HG03432 (cell line): ENCODE data around the gene CCND1.
A peak's percentile ranks its signal among the peaks of the same experiment; 100 is the strongest.

Experiments
- ATAC-seq: cut with Tn5 transposase; IDR thresholded peaks from one replicate; pipeline ENCODE4 v1.9.1; 2021; ENCODE audit warnings: mild to moderate bottlenecking, moderate library complexity; ENCODE audit not compliant: unreplicated experiment

CCND1 gene

DNA sequence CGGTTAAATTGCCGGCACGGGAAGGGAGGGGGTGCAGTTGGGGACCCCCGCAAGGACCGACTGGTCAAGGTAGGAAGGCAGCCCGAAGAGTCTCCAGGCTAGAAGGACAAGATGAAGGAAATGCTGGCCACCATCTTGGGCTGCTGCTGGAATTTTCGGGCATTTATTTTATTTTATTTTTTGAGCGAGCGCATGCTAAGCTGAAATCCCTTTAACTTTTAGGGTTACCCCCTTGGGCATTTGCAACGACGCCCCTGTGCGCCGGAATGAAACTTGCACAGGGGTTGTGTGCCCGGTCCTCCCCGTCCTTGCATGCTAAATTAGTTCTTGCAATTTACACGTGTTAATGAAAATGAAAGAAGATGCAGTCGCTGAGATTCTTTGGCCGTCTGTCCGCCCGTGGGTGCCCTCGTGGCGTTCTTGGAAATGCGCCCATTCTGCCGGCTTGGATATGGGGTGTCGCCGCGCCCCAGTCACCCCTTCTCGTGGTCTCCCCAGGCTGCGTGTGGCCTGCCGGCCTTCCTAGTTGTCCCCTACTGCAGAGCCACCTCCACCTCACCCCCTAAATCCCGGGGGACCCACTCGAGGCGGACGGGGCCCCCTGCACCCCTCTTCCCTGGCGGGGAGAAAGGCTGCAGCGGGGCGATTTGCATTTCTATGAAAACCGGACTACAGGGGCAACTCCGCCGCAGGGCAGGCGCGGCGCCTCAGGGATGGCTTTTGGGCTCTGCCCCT lies 529 bp upstream of the CCND1 start:
- ATAC-seq: no peak

DNA sequence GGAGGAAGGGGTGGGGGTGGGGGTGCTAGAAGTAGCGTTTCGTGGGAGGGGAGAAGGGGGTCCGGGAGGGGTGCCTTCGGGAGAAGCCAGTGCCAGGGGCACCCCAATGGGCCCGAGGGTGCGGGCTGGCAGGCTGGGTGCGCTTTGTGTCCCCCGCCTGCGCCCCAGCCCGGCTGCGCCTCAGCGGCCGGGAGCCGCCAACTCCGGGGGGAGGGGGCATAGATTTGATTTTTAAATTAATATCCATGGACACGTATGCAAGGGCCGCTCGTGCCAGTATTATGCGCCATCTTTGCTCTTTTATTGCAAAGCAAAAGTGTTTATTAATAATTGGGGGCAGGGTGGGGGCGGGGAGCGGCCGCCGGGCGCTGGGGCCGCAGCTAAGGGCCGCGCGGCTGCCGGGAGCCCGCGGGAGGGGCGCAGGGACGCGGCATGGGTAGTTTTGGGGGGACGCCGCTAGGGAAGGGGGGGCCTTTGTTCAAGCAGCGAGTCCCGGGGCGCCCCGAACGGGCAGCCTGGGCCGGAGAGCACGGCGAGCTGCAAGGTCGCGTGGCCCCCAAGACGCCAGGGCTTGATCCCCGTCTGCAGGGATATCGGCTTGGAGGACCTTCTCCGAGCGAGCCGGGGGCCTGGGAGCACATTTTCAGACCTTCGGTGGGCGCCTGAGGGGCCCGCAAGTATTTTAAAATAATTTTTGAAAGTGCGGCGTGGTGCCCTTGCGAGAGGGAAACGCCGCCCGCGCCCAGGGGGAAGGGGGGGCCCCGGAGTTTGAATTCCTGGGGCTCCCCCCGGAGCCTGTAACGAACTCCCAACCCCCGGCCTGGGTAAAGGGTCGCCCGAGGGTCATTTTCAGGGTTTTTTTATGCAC lies 959 bp downstream of the CCND1 start:
- no peak for ATAC-seq

DNA sequence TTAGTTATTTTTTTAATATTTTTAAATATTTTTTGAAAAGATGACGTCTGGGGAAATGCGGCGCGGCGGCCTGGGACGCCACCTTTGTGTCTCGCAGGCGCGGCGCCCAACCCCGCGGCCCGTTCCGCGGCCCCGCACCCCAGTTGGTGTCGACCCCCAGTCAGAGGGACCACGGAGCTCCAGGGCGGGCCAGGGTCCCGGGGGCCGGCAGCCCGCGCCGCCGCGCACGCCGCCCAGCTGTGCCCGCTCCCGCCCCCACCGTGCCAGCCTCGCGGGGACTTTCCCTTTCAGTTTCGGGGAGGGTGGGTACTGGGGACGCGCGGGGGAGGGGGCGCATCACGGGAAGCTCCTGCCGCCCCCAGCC lies 1.6 kb downstream of the CCND1 start:
- peak; percentile 23 for ATAC-seq

DNA sequence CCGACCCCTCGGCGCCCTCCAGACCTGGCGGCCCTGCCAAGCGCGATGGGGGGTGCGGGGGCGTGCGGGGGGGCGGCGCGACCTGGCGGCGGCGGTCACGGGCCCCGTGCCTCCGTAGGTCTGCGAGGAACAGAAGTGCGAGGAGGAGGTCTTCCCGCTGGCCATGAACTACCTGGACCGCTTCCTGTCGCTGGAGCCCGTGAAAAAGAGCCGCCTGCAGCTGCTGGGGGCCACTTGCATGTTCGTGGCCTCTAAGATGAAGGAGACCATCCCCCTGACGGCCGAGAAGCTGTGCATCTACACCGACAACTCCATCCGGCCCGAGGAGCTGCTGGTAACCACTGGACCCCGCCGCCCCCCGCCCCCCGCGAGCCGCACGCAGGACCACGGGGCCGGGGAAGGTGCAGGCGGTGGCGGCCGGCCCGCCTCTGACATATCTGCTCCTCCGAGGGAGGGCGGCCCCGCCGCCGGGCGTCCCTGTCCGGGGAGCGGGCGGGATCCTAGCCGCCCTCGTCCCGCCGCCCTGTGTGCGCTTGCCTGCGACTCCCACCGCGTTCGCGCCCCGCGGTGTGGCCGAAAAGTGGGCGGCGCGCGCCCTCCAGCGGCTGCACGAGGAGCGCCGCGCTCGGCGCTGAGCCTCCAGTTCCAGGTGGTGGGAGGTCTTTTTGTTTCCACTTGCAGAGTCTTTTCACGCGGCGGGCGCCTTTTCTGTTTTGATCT lies 2.1 kb downstream of the CCND1 start:
- ATAC-seq: peak; percentile 67

DNA sequence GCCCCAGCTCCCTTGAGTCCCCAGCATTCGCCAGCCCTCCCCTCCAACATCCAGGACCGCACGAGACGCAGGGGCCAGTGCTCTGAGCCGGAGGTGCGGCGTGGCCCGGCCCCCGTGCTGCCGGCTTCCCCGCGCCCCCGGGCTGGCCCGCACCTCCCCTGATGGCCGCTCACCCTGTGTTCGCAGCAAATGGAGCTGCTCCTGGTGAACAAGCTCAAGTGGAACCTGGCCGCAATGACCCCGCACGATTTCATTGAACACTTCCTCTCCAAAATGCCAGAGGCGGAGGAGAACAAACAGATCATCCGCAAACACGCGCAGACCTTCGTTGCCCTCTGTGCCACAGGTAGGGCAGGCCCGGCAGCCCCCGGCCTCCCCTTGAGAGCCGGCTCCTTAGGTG lies 2.7 kb downstream of the CCND1 start:
- ATAC-seq: no peak

DNA sequence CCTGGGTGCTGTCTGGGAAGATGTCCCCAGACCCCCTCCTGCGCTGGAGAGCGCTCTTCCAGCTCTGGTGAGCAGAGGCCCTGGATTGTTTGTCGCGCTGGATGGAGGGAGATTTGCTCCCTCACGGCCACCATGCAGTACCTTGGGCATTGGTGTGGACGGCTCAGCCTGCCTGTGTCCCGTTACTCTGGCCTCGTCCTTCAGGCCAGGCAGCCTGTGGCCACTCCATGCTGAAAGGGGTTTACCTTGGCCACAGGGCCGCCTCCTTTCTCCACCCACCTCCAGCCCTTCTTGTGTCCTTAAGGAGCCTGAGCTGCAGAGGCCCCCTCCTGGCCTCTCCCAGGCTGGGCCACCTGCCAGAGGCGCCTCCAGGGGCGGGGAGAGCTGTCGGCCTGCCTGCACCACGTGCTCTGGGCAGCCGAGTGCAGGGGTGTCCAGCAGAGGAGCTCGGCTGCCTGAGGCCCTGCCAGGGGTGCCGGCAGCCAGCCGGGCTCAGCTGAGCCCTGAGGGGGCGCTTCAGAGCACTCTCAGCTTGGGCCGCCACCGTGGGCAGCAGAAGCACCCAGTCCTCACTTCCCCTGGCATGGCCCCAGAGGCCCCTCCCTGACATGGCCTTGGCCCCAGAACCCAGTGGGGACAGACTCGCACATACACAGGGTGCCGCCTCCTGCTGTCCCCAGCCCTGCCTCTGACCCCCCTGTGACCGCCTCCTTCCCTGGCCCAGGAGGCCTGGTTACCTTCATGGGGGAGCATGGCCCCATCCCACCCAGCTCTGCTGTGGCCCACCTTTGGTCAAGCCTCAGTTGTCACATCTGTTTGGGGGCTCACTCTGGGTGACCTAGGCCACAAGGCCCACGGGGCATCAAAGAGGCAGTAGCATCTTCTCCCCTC lies 3.4 kb downstream of the CCND1 start:
- ATAC-seq: no peak

DNA sequence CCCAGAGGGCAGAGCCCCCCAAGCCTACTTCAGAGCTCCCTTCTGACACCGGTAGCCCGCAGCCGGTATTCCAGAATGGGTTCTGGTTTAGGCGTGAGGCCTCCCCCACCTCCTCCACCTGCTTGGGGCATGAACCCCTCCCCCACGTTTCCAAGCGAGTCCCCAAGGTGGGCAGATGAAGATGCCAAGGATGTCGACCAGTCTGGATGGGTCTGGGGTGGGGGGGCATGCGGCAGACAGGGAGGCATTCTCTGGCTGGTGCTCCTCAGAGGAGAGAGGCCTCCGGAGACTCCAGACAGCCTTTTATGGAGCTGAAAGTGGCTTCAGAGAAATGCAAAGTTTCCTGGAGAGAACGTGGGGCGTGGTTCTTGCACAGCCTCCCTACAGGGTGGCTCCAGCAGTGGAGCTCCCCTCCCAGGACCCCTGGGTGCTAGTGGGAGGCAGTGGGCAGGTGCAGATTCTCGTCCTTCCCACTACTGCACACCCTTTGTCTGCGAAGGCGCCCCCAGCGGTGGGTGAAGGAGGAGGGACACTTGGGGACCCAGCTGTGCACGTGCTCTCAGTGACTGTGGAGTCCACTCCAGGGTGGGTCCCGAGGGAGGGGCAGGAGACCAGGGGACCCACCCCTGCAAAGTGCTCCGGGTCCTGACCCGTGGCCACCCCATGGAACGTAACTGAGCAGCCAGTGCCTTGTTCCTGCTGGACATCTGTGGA lies 4.2 kb downstream of the CCND1 start:
- ATAC-seq: no peak

DNA sequence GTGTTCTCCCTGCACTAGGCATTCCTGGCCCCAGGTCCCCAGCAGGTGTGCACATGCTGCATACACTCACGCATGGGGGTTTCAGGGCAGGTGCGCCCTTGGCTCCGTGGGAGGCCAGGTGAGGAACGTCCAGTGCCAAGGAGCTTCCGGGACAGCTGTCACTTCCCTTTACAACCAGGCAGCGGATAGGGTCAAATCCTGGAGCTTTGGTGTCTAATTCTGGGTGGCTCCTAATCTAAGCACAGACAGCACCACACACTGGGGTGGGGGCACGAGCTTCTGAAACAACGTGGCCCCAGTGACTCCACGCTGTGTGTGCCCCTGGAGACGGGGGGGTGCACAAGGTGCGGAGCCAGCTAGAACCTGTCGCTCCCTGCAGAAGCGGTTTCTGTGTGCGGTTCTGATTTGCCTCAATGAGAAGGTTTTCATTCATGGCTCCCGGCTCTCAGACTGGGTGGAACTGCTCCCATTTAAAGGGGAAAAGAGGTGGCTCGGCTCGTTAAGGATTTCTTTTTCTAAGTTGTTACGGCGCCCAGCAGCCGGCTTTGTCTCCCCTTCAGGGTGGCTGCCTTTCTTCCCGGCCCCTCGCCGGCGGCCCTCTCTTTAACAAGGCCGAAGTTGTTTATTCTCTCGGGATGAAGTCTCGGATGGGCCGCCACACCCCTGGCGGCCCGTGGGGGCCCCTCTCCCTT lies 5.0 kb downstream of the CCND1 start:
- no peak for ATAC-seq

DNA sequence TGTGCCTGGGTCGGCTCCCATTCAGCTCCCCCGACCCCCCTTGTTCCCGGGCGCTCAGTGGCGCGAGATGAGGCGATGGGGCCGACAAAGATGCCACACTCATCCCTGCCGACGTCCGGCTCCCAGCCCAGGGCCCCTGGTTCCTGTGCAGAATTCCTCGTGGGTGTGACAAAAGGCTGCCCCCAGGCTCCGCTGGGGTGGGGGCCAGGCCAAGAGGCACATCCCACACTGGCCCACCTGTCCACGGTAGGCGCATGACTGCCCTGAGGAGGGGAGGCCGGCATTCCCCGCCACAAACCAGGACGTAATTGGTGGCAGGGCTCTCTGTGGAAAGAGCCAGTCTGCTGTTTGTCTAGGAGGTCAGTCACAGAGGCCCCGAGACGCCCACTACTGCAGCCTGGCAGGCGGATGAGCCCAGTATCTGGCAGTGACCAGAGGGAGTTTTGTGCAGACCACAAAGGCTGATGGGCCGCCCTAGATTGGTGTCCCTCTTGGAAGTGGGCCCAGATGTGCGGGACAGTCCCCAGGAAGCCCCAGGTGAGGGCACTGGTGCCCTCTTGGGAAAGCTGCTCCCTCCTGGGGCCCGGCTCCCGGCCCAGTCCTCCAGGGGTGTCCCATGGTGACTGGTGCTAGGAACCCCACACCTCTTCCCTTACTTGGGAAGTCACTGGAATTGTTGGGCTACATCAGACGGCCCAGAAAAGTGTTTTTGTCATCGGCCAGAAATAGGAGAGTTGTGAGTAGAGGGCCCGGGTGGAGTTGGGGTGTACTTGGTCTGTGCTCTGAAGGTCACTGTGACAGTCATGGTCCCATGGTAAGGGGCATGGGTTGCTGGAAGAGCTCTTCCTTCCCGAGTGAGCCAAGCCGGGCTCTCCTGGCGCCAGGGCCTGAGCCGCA lies 5.8 kb downstream of the CCND1 start:
- no peak for ATAC-seq

DNA sequence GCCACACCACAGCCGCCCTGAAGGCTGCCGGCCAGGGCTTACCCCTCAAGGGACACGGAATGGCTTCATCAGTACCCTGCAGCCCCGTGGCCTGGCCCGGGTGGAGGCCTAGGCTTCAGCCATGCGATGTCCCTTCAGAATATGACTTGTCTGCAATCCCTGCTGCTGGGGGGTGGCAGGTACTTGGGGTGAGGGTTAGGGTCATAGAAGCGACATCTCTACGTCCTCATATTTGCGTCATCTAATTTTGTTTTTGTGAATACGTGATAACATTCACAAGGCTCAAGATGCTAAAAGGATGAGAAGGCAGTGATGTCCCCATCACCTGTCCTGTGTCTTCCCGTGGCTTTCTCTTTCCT lies 6.4 kb downstream of the CCND1 start:
- no peak for ATAC-seq

DNA sequence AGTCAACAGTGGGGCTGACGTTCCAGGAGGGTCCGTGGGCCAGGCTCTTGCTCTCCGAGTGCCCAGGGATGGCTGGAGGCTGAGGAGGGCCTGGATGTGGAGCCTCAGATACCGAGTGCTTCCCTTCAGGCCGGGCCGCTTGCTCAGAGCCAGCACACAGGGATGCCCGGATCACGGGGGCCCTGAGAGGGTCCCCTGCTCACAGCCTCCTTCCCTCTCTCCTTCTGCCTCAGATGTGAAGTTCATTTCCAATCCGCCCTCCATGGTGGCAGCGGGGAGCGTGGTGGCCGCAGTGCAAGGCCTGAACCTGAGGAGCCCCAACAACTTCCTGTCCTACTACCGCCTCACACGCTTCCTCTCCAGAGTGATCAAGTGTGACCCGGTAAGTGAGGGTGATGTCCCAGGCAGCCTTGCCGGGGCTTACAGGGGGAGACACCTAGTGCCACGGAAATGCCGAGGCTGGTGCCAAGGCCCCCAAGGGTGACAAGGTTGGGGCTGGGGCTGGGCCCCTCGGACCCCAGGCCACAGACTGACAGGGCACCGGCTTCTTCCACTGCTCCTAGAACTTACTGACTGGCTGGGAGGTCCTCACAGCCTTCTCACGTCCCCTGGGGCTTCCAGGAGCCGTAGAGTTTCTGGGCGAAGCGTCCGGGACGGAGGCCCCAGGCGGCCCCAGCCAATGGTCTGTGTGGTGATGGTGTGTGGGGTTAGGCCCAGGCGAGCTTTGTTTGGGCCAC lies 7.0 kb downstream of the CCND1 start:
- ATAC-seq: no peak

DNA sequence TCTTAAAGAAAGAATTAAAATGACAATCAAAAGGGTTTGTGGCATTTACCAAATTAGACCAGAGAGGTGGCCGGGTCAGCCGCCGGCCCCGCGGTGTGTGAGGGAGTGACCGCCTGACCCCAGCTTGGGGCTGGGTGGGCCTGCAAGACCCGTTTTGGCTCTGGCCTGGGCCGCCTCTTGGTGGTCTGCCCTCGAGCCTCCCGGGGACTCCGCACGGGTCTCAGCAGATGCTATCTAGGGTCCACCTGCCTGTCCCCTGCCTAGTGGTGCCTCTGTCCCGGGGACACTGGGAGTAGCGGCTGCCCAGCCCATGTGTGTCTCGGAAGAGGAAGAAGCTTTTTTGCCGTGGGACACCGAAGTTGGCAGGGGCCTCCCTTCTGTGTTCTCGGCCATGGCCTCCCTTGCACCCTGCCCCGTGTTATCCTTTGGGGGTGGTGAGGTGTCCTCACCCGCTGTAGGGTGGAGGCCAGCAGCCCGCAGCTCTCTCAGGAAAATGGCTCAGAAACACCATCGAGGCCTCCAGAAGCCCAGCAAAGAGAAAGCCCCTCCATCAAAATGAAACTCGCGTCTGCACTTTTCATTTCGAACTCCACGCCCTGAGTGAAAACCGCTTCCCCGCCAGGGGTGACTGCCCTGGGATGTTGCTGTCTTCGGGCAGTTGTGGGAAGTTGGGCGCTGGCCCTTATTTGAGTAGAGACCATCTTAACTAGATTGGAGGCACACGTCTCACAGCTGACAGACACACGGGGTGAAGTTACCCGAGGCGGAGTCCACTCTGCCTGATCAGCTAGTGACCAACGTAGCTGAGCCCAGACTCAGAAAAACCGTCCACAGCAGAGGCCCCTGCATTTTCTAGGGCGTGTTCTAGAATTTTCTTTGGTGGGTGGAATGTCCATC lies 8.0 kb downstream of the CCND1 start:
- ATAC-seq: no peak

DNA sequence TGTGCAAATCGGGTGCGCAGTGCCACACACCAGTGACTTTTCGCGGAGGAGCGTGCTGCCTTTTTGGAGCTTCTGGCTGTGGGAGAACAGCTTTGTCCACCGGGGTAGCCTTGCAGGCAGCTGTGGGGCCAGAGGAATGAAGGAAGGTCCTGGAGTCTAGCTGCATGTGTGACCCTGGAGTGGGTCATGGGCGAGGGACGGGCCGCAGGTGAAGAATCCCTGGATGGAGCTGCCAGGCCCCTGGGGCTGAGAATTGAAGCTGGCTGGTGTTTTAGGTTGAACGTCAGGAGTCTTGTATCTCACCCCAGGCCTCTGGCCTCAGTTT lies 8.6 kb downstream of the CCND1 start:
- ATAC-seq: no peak

DNA sequence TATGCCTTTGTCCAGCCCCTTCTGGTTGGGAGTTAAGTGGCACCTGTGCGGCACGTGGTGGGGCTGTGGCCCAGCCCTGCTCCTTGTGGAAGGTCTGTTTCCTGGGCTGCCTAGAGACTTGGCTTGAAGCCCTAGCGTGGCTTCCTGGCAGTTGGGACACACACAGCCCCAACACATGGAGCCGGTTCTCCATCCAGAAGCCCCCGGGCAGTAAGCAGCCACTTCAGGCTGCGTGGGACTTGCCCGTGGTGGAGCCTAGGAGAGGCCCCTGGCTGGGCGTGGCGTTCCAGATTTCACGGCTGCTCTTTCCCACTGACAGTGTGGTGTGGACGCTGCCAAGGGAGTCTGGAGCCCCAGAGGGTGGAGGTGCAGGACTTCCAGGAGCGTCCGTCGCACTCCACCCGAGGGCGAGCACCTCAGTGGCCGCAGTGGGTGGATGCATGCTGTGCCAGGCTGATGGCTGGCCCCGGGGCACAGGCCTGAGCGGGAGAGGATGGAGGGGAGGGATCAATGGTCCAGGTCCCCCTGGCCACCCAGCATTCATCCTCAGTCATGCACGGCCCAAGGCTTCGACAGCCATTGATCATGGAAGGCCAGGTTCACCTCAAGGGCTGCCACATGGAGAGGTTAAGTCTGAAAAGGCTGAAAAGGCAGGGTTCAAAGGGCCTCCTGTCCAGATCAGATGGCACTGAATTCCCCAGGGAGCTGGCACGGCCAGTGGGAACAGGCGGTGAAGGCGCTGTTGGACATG lies 9.3 kb downstream of the CCND1 start:
- no peak for ATAC-seq

DNA sequence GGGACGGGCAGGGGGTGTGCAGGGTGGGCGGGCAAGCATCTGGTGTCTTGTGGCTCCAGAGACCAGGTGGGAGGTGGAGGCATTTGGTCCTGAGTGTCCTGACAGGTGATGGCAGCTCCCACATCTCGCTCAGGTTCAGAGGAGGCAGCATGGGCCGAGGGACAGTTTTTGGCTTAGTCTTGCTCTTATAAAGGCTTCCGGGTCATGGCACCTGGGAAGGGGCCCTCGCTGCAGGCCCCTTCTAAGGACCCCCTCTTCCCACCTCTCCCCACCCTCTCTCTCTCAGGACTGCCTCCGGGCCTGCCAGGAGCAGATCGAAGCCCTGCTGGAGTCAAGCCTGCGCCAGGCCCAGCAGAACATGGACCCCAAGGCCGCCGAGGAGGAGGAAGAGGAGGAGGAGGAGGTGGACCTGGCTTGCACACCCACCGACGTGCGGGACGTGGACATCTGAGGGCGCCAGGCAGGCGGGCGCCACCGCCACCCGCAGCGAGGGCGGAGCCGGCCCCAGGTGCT lies 9.9 kb downstream of the CCND1 start:
- no peak for ATAC-seq
